ENCODE measurements around the gene SMIM38.

GRCh38 chr11:69196783-69197169, 41.0 kb downstream of the SMIM38 start:
- TF ChIP-seq CTCF (IDR thresholded peaks at IDR 0.05; ENCODE audit: borderline replicate concordance, extremely low read depth, low read length, poor library complexity, severe bottlenecking) (no peak), EZH2 (IDR thresholded peaks at IDR 0.05; ENCODE audit: borderline replicate concordance, low read depth, low read length, severe bottlenecking) (no peak)

Measured in DND-41 (cell line).